CD4-positive, alpha-beta memory T cell (primary cell): ENCODE data around the gene HEATR3. TPM values are rescaled to one million over a fixed set of nuclear protein-coding genes. Genes with fewer than 3 reads are reported as not detected.

Experiments
- CTCF ChIA-PET: fragments of 350-600 bp; sonication (Branson Sonifier 250); formaldehyde crosslinking; loops from one replicate; lab custom pipeline; 2021; ENCODE audit warnings: inconsistent platforms; ENCODE audit not compliant: partially characterized antibody; lab: Charles Lee
- POLR2A ChIA-PET: fragments of 350-600 bp; sonication (Branson Sonifier 250); formaldehyde crosslinking; loops from one replicate; lab custom pipeline; 2021; ENCODE audit not compliant: partially characterized antibody; lab: Charles Lee
- DNase-seq, 5 donors: peaks; one replicate each; pipeline versions ENCODE4 v3.0.0 to v3.0.0-alpha.2; 2020 to 2022; ENCODE audit warnings: mixed read lengths in 1 of 5
- H3K27ac ChIP-seq: one replicate; pipeline ENCODE4 v1.7.0; 2013; ENCODE audit warnings: low read depth, low read length
- H3K27me3 ChIP-seq: 2 replicates; pipeline ENCODE4 v1.7.0; 2013; ENCODE audit warnings: mild to moderate bottlenecking, low read length, moderate library complexity; ENCODE audit not compliant: insufficient read depth
- H3K36me3 ChIP-seq: 2 replicates; pipeline ENCODE4 v1.7.0; 2013; ENCODE audit warnings: mild to moderate bottlenecking, low read length, moderate library complexity; ENCODE audit not compliant: insufficient read depth
- H3K4me1 ChIP-seq: 2 replicates; pipeline ENCODE4 v1.7.0; 2013; ENCODE audit warnings: mild to moderate bottlenecking, low read length, moderate library complexity; ENCODE audit not compliant: insufficient read depth
- H3K4me3 ChIP-seq, 2 donors: one replicate each; pipeline ENCODE4 v1.7.0; 2013; ENCODE audit warnings: low read length in 2 of 2, mild to moderate bottlenecking in 1 of 2
- H3K9me3 ChIP-seq, 2 donors: one replicate each; pipeline ENCODE4 v1.7.0; 2013; ENCODE audit warnings: low read length in 2 of 2, control low read depth in 1 of 2; ENCODE audit not compliant: control insufficient read depth in 1 of 2
- H3K27ac Mint-ChIP-seq, 7 donors: one replicate each; pipeline ENCODE4 v1.8.0; 2020 to 2021; ENCODE audit warnings: mixed read lengths in 7 of 7, mild to moderate bottlenecking in 6 of 7, inconsistent platforms in 3 of 7, moderate library complexity in 3 of 7
- H3K27me3 Mint-ChIP-seq, 2 donors: one replicate each; pipeline ENCODE4 v1.8.0; 2020 to 2021; ENCODE audit warnings: mixed read lengths in 2 of 2
- H3K36me3 Mint-ChIP-seq, 2 donors: one replicate each; pipeline ENCODE4 v1.8.0; 2020 to 2021; ENCODE audit warnings: mixed read lengths in 2 of 2, inconsistent platforms in 1 of 2, mild to moderate bottlenecking in 1 of 2
- H3K4me1 Mint-ChIP-seq, 4 donors: one replicate each; pipeline ENCODE4 v1.8.0; 2020 to 2021; ENCODE audit warnings: mixed read lengths in 4 of 4, mild to moderate bottlenecking in 1 of 4
- H3K4me3 Mint-ChIP-seq, 8 donors: one replicate each; pipeline ENCODE4 v1.8.0; 2020 to 2021; ENCODE audit warnings: mixed read lengths in 8 of 8, mild to moderate bottlenecking in 7 of 8, moderate library complexity in 6 of 8, inconsistent platforms in 3 of 8
- H3K9me3 Mint-ChIP-seq, 8 donors: one replicate each; pipeline ENCODE4 v1.8.0; 2020 to 2021; ENCODE audit warnings: mixed read lengths in 8 of 8, mild to moderate bottlenecking in 5 of 8, inconsistent platforms in 3 of 8, moderate library complexity in 1 of 8
- intact Hi-C: fragments of 100-400 bp; cut with micrococcal nuclease; formaldehyde crosslinking; loops from one replicate; pipeline ENCODE4 v1.15.1; 2023
- polyA plus RNA-seq, 2 donors: library from polyadenylated mRNA; unstranded; fragments of 300-500 nt; fragmentation: Illumina TruSeq; gene quantifications; one replicate each; pipeline ENCODE4 v1.2.3, GENCODE V29; 2021
- total RNA-seq, 2 experiments: library from RNA; stranded (reverse); gene quantifications; one replicate each; pipeline ENCODE4 v1.2.3, GENCODE V29; 2021

The HEATR3 gene
- total and polyA plus RNA-seq, 4 experiments from 2014 or later = 3.2 to 25.6 (median 13.1) TPM

DNA sequence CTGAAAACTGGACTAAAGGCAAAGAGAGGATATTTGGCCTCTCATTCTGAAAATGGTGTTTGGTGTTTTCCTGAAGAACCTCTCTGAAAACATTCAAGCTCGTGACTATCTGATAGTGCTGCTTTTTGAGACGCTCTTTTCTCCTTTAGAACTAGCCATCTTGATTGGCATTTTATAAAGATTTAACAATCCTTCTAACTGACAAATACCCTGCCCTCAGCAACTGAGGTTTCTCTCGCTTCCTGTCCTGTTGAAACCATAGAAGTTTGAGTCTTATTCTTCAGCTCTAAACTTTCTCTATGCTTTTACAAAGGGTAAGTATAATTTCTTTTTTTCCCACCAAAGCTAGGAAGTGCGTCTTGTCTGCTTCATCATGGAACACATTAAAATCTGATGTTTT lies 27.5 kb upstream of the HEATR3 start:
- Histone ChIP-seq H3K27me3 (no peaks in the 10 kb centered on the region), H3K9me3 (no peaks in the 10 kb centered on the region), H3K4me3 (no peak overlapping the region), H3K36me3 (peaks cover 22% of the 10 kb centered on the region), H3K27ac (no peak overlapping the region), H3K4me1 (no peaks in the 10 kb centered on the region)
- ChIA-PET CTCF (interaction anchor here (3.0 kb wide), 1 partner anchor 13 kb away, joined by 12 read pairs; the partner anchor contains the start of gene CNEP1R1), POLR2A (no interaction called here)
- DNase-seq = no peak
- no peaks in the 10 kb centered on the region for H3K9me3 Mint-ChIP-seq
- no peak overlapping the region for H3K4me3 Mint-ChIP-seq
- peaks cover 18 to 32% of the 10 kb centered on the region in 2 donors for H3K36me3 Mint-ChIP-seq
- H3K4me1 Mint-ChIP-seq = peaks cover 0 to 2% (median 0%) of the 10 kb centered on the region in 4 donors
- peaks cover 2% of the 10 kb centered on the region in 2 donors for H3K27me3 Mint-ChIP-seq
- H3K27ac Mint-ChIP-seq = peak overlapping the region in 2 of 7 donors; percentile 75 to 83
- intact Hi-C loops = no loop called here

DNA sequence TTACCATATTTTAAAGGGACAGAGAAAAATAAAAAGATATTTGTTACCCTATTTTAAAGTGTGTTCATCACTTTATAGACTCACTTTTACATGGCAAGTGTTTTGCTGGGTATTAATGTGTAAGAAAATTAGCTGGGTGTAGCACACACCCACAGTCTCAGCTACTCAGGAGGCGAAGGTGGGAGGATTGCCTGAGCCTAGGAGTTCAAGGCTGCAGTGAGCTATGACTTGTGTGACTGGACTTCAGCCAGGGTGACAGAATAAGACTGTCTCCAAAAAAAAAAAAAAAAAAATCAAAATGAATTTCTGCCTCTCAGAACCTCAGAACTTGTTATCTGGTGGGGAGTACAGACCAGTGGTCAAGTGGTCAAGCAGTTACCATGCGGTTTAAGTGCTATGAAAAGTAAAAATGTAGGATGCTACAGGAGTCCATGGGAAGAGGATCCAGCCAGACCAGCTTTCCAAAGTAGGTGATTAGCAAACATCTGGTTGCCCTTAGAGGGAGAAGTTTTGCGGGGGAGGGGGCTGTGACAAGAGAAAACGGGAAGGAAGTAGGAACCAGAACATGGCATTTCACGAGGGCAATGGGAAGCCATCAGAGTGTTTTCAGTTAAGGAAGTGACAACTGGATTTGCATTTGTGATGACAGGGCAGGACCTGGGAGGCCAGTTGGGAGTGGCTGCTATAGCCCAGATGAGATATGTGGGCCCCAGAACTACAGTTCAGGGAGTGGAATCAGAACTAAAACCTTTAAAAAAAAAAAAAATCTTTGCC lies 26.8 kb upstream of the HEATR3 start:
- Mint-ChIP-seq H3K36me3 (peaks cover 17 to 27% of the 10 kb centered on the region in 2 donors), H3K4me3 (no peak overlapping the region), H3K9me3 (no peaks in the 10 kb centered on the region), H3K4me1 (peaks cover 0 to 2% (median 0%) of the 10 kb centered on the region in 4 donors), H3K27ac (peak overlapping the region in 1 of 7 donors; percentile 18), H3K27me3 (peaks cover 2 to 7% of the 10 kb centered on the region in 2 donors)
- Histone ChIP-seq H3K9me3 (no peaks in the 10 kb centered on the region), H3K4me3 (no peak overlapping the region), H3K36me3 (peaks cover 21% of the 10 kb centered on the region), H3K27ac (no peak overlapping the region), H3K27me3 (no peaks in the 10 kb centered on the region), H3K4me1 (no peaks in the 10 kb centered on the region)
- DNase-seq = no peak
- intact Hi-C loops = no loop called here
- ChIA-PET CTCF (interaction anchor here (3.0 kb wide), 1 partner anchor 14 kb away, joined by 12 read pairs; the partner anchor contains the start of gene CNEP1R1), POLR2A (no interaction called here)

DNA sequence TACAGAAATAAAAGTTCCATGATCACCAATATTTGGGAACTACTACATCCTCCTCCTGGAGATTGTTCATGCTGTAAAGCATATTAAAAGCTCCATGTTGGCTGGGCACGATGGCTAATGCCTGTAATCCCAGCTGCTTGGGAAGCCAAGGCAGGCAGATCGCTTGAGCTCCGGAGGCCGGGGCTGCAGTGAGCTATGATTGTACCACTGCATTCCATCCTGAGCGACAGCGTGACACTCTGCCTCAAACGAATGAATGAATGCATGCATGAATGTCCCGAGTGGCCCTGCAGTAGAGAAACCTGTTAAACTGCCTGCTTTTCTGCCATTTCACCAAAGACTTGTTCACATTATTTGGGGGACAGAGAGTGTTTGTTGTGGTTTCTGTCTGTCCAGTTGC lies 25.8 kb upstream of the HEATR3 start:
- ChIA-PET POLR2A (no interaction called here), CTCF (interaction anchor here (1.5 kb wide), 1 partner anchor 15 kb away, joined by 3 read pairs; the partner anchor contains the start of gene CNEP1R1)
- H3K4me1 Mint-ChIP-seq = peaks cover 0 to 2% (median 0%) of the 10 kb centered on the region in 4 donors
- Histone ChIP-seq H3K27ac (no peak overlapping the region), H3K9me3 (no peaks in the 10 kb centered on the region), H3K4me1 (no peaks in the 10 kb centered on the region), H3K36me3 (peaks cover 13% of the 10 kb centered on the region), H3K4me3 (no peak overlapping the region), H3K27me3 (no peaks in the 10 kb centered on the region)
- no peak overlapping the region for H3K4me3 Mint-ChIP-seq
- H3K27me3 Mint-ChIP-seq = peaks cover 5 to 11% of the 10 kb centered on the region in 2 donors
- no peak overlapping the region for H3K27ac Mint-ChIP-seq
- intact Hi-C loops = no loop called here
- no peaks in the 10 kb centered on the region for H3K9me3 Mint-ChIP-seq
- DNase-seq = no peak
- peaks cover 13 to 19% of the 10 kb centered on the region in 2 donors for H3K36me3 Mint-ChIP-seq

DNA sequence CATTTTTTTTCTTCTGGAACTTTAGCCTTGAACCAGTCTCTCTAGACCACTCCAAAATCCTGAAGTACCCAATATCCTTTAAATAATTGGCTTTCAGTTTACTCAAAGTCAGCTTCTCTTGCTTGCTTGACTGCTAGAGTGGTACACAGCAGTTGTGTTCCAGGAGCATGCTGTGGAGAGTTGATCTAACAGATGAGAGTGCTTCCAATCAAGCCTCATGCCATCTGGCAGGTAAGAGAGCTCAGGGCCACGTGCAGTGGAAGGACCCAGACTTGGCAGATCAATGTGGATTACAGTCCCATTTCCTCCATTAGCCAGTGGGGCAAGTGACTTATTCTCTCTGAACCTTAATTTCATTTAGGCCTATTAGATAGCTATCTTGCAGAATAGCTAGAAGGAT lies 25.1 kb upstream of the HEATR3 start:
- H3K27me3 ChIP-seq = no peaks in the 10 kb centered on the region
- H3K36me3 ChIP-seq = peaks cover 6% of the 10 kb centered on the region
- intact Hi-C loops = no loop called here
- H3K4me3 Mint-ChIP-seq = no peak overlapping the region
- ChIA-PET POLR2A (no interaction called here), CTCF (interaction anchor here (1.4 to 1.5 kb wide), 2 partner anchors 16 to 170 kb away, joined by 3 read pairs; partner anchors contain the start of gene CNEP1R1)
- no peak for DNase-seq
- no peaks in the 10 kb centered on the region for H3K9me3 Mint-ChIP-seq
- H3K36me3 Mint-ChIP-seq = peaks cover 8 to 12% of the 10 kb centered on the region in 2 donors
- peak overlapping the region in 1 of 7 donors; percentile 56 for H3K27ac Mint-ChIP-seq
- peaks cover 7 to 11% of the 10 kb centered on the region in 2 donors for H3K27me3 Mint-ChIP-seq
- no peaks in the 10 kb centered on the region for H3K4me1 ChIP-seq
- no peaks in the 10 kb centered on the region for H3K9me3 ChIP-seq
- H3K4me3 ChIP-seq = no peak overlapping the region
- peaks cover 0 to 2% (median 0%) of the 10 kb centered on the region in 4 donors for H3K4me1 Mint-ChIP-seq
- H3K27ac ChIP-seq = no peak overlapping the region

DNA sequence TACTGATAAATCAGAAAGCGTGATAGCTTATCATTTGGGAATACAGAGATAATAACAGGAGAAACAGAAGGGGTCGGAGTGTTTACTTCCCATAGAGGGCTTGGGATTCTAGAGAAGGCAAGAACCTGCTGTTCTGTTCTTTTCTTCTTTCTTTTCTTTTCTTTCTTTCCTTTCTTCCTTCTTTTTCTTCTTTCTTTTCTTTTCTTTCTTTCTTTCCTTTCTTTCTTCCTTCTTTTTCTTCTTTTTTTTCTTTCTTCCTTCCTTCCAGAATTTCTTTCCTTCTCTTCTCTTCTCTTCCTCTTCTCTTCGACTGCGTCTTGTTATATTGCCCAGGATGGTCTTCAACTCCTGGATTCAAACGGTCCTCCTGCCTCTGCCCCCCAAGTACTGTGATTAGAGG lies 22.4 kb upstream of the HEATR3 start:
- no peaks in the 10 kb centered on the region for H3K27me3 ChIP-seq
- no peaks in the 10 kb centered on the region for H3K9me3 Mint-ChIP-seq
- H3K4me1 ChIP-seq = no peaks in the 10 kb centered on the region
- intact Hi-C loops = no loop called here
- peaks cover 0 to 2% (median 0%) of the 10 kb centered on the region in 4 donors for H3K4me1 Mint-ChIP-seq
- H3K9me3 ChIP-seq = no peaks in the 10 kb centered on the region
- no peaks in the 10 kb centered on the region for H3K36me3 ChIP-seq
- no peak overlapping the region for H3K4me3 ChIP-seq
- H3K36me3 Mint-ChIP-seq = peaks cover under 1 to 5% of the 10 kb centered on the region in 2 donors
- no peak overlapping the region for H3K27ac ChIP-seq
- H3K4me3 Mint-ChIP-seq = no peak overlapping the region
- POLR2A ChIA-PET = no interaction called here
- CTCF ChIA-PET = no interaction called here
- peak overlapping the region in 1 of 7 donors; percentile 14 for H3K27ac Mint-ChIP-seq
- DNase-seq = no peak
- peaks cover 7 to 14% of the 10 kb centered on the region in 2 donors for H3K27me3 Mint-ChIP-seq

DNA sequence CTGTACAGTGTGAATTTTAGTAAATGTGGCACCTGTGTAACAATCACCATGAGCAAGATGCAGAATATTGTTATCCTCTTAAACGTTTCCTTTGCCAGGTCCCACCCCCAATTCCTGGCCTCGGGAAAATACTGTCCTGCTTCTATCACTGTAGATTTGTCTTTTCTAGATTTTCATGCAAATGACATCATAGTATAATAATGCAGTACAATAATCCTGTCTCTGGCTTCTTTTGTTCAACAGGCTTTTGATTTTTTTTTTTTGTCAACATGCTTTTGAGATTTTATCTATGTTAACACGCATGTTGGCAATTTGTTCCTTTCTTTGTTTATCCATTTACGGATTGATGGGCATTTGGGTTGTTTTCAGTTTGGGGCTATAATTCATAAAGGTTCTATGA lies 20.4 kb upstream of the HEATR3 start:
- no peak overlapping the region for H3K4me3 ChIP-seq
- no peaks in the 10 kb centered on the region for H3K27me3 ChIP-seq
- Mint-ChIP-seq H3K27me3 (peaks cover 9 to 16% of the 10 kb centered on the region in 2 donors), H3K36me3 (no peaks in the 10 kb centered on the region), H3K27ac (no peak overlapping the region), H3K9me3 (no peaks in the 10 kb centered on the region), H3K4me3 (no peak overlapping the region), H3K4me1 (no peaks in the 10 kb centered on the region)
- no peaks in the 10 kb centered on the region for H3K9me3 ChIP-seq
- intact Hi-C loops = no loop called here
- DNase-seq = no peak
- no peak overlapping the region for H3K27ac ChIP-seq
- POLR2A ChIA-PET = interaction anchor here (1.1 kb wide), 1 partner anchor 20 kb away, joined by 3 read pairs; the partner anchor contains the start of gene HEATR3
- CTCF ChIA-PET = no interaction called here
- H3K36me3 ChIP-seq = no peaks in the 10 kb centered on the region
- H3K4me1 ChIP-seq = no peaks in the 10 kb centered on the region

DNA sequence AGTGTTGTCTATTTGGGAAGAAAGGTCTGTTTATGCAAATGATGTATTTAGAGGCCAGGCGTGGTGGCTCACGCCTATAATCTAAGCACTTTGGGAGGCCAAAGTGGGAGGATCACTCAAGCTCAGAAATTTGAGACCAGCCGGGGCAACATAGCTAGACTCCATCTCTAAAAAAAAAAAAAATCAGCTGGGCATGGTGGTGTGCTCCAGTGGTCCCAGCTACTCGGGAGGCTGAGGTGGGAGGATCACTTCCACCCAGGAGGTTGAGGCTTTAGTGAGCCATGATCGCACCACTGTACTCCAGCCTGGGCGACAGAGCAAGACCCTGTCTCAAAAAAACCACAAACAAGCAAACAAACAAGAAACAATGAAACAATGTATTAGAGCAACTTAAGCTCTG lies 18.9 kb upstream of the HEATR3 start:
- CTCF ChIA-PET = interaction anchor here (0.8 to 0.9 kb wide), 2 partner anchors 10 to 22 kb away, joined by 3 read pairs; partner anchors contain the start of gene CNEP1R1
- Mint-ChIP-seq H3K27me3 (peaks cover 15 to 16% of the 10 kb centered on the region in 2 donors), H3K9me3 (peaks cover 0 to 5% (median 0%) of the 10 kb centered on the region in 8 donors), H3K36me3 (no peaks in the 10 kb centered on the region), H3K4me1 (no peaks in the 10 kb centered on the region), H3K4me3 (no peak overlapping the region), H3K27ac (no peak overlapping the region)
- intact Hi-C loops = no loop called here
- Histone ChIP-seq H3K9me3 (no peaks in the 10 kb centered on the region), H3K27ac (no peak overlapping the region), H3K4me3 (no peak overlapping the region), H3K4me1 (no peaks in the 10 kb centered on the region), H3K36me3 (no peaks in the 10 kb centered on the region), H3K27me3 (no peaks in the 10 kb centered on the region)
- POLR2A ChIA-PET = no interaction called here
- DNase-seq = no peak
